GM18508 (cell line): Measurements from ENCODE around the gene WNK4.

Experiments used
- ATAC-seq: cut with Tn5 transposase; IDR thresholded peaks from one replicate; pipeline ENCODE4 v1.9.1; 2021; ENCODE audit warnings: moderate number of reproducible peaks; ENCODE audit not compliant: insufficient read depth, unreplicated experiment

The WNK4 gene

DNA sequence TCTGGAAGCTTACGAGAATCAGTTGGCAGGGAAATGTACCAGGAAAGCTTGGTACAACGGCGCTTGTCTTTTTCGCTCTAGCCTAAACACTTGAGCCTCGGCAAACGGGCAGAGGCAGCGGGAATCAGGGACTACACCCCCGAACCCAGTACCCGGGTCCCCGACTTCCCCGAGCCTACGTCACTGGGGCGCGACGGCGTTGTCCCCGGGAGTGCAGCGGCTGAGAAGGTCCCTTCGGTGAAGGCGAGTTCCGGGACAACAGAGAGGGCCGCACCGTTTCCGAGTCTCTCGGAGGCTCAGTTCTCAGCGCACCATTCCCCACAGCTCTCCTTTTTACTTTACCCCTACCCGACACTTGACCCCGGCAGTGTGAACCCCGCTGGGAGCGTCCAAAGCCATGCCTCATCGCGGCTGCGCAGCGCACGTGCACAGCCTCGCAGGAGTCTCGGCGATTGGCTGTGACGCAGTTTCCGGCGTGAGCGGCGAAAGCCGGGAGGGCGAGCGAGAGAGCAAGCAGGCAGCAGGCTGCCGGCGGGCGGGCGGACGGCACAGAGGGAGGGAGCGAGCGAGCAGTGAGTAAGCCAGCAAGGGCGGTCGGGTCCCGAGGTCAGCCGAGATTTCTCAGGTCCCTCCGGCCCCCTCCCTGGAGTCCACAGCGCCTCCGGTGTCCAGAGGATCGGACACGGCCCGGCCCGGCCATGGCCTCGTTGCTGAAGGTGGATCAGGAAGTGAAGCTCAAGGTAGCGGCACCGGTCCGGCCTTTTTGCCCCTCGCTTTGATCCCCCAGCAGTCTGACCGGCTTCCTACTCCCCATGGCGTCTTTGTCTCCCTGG, 52.7 kb downstream of the WNK4 start, which contains the start of gene PSME3:
PSME3 (plus strand) TSS at position 464 of the 833 bp plus-strand sequence; CDS start at position 699, 235 bp downstream.
- ATAC-seq = no peak

DNA sequence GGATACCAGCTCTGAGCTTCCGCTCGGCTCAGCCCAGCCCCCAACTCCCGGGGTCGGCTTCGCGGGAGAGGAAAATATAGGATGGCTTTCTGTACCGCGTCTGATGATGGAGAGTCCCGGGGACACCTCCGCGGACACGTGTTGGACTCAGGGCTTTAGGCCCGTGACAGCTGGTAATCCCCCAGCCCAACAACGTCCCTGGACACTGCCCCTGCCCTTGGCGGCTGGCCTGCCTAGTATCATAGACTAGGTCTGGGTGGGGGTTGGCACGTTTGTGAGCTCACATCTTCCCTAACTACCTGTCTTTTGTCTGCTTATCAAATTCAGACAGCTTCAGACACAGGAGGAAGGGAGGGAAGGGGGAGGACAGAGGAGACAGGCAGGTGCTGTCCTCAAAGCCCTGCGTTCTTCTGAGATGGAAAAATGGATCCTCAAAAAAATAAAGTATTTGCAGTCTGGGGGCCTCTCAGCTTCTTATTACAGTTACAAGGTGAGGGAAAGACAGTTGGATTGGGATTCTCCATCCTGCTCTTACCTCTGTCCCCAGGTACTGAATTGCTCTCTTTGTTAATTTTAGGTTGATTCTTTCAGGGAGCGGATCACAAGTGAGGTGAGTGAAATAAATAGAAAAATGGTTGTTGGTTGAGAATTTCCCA, 53.5 kb downstream of the WNK4 start:
- ATAC-seq = no peak

DNA sequence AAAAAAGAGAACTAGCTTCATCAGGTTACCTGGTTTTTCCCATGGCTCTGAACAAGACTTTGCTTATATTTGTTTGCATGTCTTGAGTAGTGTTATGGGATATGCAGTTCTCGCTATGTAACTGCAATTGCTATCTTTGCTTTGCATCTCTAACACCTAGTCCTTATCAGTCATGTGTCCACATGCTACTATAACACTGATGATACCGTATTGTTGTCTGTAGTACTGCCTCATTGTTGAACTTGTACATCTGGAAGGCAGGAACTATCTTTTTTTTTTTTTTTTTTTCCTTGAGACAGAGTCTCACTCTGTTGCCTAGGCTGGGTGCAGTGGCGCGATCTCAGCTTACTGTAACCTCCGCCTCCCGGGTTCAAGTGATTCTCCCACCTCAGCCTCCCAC, 55.3 kb downstream of the WNK4 start:
- no peak for ATAC-seq

DNA sequence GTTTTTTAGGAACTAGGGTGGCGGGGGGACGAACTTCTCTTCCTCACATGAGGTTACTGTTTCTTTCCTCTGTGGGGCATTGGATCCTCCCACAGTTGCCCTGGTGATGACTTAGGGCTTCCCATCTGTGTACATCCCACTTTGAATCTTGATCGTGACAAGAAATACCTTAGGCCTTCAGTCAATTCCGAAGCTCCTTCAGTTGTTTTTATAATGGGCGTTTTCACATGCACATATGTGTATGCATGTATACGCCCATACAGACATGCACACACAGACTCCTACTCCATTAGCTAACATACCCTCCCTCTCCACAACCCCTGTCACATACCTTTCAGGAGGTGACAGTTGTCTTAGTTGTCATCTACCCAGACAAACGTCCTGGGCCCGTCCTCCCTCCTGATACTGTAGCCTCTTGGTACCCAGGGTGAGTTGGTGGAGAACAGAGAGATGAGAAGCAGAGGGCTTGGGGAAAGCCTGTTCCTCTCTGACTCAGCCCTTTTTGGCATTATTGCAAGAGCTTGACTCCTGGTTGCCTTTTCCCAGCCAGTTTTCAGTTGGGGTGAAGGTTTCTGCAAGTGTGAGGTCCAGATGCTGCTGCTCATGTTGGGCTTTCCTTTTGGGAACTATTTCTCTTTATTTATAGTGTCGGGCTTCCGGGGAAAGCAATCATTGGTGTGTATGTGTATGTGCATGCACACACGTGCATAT, 61.7 kb downstream of the WNK4 start:
- no peak for ATAC-seq

DNA sequence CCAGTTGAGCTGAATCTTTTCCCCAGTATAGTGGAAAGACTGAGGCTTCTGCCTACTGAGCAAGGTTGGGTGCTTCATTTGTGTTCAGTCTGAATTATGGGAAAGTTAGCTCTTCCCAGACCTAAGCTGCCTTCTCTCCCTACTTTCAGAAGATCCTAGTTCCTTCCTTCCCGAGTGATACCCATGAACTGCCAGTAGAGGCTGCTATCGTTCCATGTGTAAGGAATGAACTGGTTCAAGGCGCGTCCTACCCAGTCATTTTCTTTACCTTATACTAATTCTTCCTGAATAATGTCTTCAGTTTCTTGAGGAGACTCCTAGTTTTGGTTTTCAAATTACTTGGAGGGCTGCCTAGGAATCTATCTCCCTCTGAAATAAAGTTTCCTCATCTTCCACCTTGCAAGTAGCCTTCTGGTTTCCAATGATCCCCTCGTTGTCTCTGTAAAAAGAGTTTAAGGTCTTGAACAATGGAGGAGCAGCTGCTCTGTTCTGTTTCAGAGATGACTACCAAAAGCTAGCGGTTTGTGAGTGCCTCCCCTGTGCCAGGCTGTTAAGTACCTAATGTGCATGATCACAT, 63.0 kb downstream of the WNK4 start:
- ATAC-seq = no peak

DNA sequence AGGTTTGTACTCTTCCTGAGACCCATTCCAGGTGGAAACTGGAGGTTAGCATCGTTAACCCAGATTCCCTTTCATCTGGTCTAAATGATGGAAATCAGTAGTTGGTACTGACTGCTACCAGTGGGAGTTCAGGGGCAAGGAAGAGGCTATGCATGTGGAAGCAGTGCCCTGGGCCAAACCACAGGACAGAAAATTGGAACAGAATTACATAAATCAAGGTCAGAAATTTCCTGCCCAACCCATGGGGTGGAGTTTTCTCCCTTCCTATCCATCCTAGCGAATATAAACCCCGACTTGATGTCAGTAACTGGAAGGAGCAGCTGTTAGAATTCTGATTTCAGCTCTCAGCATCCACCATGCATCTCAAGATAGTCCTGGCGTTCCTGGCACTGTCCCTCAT, 63.9 kb downstream of the WNK4 start, which contains the start of gene AOC2:
AOC2 (plus strand) TSS at position 310 of the 400 bp plus-strand sequence; CDS start at position 357, 47 bp downstream.
- no peak for ATAC-seq

DNA sequence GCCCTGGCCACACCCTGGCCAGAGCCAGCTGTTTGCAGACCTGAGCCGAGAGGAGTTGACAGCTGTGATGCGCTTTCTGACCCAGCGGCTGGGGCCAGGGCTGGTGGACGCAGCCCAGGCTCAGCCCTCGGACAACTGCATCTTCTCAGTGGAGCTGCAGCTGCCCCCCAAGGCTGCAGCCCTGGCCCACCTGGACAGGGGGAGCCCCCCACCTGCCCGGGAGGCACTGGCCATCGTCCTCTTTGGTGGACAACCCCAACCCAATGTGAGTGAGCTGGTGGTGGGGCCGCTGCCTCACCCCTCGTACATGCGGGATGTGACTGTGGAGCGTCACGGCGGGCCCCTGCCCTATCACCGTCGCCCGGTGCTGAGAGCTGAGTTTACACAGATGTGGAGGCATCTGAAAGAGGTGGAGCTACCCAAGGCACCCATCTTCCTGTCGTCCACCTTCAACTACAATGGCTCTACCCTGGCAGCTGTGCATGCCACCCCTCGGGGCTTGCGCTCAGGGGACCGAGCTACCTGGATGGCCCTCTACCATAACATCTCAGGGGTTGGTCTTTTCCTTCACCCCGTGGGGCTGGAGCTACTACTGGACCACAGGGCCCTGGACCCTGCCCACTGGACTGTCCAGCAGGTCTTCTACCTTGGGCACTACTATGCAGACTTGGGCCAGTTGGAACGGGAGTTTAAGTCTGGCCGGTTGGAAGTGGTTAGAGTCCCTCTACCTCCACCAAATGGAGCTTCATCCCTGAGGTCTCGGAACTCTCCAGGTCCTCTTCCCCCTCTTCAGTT, 64.5 kb downstream of the WNK4 start:
- no peak for ATAC-seq

DNA sequence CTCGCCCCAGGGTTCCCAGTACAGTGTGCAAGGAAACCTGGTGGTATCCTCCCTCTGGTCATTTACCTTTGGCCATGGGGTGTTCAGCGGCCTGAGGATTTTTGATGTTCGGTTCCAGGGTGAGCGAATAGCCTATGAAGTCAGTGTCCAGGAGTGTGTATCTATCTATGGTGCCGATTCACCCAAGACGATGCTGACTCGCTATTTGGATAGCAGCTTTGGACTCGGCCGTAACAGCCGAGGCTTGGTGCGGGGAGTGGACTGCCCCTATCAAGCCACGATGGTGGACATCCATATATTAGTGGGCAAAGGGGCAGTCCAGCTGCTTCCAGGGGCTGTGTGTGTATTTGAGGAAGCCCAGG, 65.1 kb downstream of the WNK4 start:
- ATAC-seq = no peak

DNA sequence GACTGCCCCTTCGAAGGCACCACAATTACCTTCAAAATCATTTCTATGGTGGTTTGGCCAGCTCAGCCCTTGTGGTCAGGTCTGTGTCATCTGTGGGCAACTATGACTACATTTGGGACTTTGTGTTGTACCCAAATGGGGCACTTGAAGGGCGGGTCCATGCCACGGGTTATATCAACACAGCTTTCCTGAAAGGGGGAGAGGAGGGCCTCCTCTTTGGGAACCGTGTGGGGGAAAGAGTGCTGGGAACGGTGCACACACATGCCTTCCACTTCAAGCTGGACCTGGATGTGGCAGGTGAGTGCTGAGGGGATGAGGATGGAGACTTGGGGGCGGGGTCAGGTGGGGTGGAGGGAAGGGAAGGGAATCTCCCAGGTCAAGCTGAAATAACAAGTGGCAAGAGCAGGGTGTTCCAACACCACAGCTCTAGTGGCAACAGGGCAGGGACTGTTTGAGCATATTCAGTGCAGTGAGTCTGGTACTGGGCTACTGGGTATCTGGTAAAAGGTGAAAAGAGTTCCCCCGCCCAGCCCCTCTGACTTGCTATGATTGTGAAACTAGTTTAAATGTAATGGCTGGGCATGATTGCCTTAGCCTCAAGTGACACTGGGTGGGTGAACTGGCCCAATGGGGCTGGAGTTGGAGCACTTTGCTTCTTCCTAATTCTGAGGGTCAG, 65.6 kb downstream of the WNK4 start:
- ATAC-seq = no peak
